ENCODE results near the gene ESYT2.
"Not testable (repeated sequence)": the region's sequence is repeated elsewhere in the genome, so short reads cannot be mapped to it uniquely, and the experiment has no call there.

ESYT2 gene

DNA sequence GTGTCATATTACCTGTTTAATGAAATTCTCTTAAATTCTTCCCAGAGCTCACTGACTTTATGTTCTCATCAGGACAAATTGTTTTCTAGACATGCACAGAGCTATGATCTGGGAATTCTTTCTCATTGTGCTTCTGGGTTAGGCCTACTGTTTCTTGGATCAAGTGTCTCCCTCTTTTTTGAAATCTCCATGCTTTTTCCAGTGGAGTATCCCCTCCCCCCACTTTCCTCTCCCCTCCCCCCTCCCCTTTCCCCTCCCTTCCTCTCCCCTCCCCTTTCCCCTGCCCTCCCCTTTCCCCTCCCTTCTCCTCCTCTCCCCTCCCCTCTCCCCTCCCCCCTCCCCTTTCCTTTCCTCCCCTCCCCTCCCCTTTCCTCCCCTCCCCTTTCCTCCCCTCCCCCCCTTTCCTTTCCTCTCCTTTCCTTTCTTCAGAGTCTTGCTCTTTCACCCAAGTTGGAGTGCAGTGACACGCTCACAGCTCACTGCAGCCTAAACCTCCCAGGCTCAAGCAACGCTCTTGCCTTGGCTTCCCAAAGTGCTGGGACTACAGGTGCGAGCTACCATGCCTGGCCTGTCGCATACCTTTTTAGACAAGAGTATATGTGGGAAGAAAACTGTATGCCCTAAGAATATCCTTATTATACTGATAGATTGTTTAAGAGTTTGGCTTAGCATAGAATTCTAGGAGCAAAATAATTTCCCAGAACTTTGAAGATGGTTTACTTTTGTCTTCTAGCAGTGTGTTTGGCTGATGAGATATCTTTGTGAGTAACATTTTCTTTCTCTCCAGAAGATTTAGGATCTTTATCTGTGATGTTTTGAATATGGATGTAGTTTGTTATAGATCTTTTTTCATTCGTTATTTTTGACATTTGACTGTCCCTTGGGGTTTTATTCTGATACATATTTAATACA is 29.5 kb upstream of the ESYT2 start:
- no peak for DNase-seq (ENCODE audit: low read depth, low spot score)

- DNase-seq (ENCODE audit: low read depth, low spot score), result no peak
These were observed 27.8 kb upstream of the ESYT2 start for GRCh38 chr7:158856883-158857668.

DNA sequence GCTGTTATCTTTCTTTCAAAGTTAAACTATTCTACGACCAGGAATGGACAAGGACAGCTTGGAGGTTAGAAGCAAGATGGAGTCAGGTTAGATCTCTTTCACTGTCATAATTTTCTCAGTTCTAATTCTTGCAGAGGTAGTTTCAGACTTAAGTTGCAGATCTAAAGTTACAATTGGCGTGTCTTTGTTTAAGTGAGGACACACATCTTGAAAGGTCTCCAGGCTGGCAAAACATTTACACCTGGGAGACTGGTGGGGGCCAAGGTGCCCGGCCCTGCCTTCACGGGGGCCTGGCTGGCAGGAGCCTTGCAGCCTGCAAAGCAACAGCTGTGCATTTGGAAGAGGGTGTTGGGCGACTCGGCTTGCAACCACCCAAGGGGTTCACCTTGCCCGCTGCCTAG is 25.4 kb upstream of the ESYT2 start:
- DNase-seq (ENCODE audit: low read depth, low spot score), result no peak

DNA sequence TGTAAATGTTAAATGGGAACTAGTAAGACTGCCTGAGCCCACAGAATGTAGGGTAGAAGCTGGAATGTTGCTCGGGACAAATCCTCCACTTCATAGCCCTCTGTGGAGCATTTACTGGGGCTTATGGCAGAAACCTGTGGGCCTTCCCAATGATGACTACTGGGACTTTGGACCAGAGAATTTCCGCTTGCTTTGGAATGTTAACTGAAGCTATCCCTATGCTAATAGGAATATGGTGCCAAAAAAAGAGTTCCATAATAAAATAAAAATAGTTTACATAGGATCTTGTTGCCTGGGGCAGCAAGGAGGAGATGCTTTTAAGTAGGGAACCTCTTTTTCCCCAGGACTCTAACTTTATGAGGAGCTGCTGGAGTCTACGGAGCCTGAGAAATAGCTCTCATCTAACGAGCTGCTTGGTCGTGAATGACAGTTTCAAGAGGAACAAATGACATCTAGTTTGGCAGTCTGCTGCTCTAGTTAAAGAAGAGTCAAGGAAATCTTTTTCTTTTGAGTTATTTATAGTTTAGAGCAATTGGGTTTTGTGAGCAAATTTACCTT is 21.3 kb upstream of the ESYT2 start:
- DNase-seq (ENCODE audit: low read depth, low spot score), result no peak

- DNase-seq (ENCODE audit: low read depth, low spot score), result no peak
These were observed 20.6 kb upstream of the ESYT2 start for GRCh38 chr7:158849768-158850544.

GRCh38 chr7:158849442-158849767 is 20.1 kb upstream of the ESYT2 start:
- DNase-seq (ENCODE audit: low read depth, low spot score), result no peak

- no peak for DNase-seq (ENCODE audit: low read depth, low spot score)
These were observed 18.1 kb upstream of the ESYT2 start for GRCh38 chr7:158847451-158847866.

GRCh38 chr7:158846304-158846703 is 17.0 kb upstream of the ESYT2 start:
- DNase-seq (ENCODE audit: low read depth, low spot score), result no peak

- no peak for DNase-seq (ENCODE audit: low read depth, low spot score)
These were observed 14.5 kb upstream of the ESYT2 start for GRCh38 chr7:158843771-158844170.

DNA sequence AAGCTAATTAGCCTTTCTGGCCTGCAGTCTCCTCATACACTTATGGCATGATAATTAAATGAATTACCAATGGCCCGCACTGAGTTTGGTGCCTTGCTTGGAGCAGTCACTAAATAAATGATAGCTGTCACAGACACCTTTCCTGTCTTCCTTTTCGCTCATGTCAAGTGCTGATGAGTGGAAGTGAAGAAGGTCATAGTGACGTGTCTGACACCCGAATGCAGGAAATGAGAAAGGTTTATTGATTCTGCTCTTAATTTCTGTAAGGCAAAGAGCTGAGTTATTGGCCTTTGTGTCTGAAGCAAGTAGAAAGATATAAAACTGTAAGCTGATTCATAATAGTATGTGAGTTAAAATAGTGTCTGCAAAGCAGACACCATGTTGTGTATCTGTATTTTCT is 13.2 kb upstream of the ESYT2 start:
- no peak for DNase-seq (ENCODE audit: low read depth, low spot score)

DNA sequence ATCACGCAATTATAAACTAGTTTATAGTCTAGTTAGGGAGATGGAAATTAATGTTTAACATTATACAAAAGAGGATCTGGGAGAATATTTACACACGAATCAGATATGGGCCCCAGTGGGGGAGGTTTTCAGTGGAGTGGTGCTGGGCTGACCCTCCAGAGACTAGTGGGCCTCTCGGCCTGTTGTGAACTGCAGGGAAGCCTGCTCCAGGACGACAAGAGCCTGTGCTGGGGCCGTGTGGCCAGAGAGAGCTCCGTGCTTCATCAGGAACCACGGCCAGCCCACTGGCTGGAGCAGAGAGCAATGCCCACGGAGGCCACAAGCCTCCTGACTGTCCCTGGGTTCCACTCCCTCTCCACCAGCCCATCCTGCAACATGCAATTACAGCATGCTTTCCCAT is 11.3 kb upstream of the ESYT2 start:
- DNase-seq (ENCODE audit: low read depth, low spot score), result no peak

DNA sequence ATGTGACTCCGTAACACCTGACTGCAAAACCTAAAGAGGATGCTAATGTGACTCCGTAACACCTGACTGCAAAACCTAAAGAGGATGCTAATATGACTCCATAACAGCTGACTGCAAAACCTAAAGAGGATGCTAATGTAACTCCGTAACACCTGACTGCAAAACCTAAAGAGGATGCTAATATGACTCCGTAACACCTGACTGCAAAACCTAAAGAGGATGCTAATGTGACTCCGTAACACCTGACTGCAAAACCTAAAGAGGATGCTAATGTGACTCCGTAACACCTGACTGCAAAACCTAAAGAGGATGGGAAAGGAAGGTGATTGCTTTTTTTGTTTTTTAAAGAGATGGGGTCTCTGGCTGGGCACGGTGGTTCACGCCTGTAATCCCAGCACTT is 9.9 kb upstream of the ESYT2 start:
- not testable (repeated sequence) for DNase-seq (ENCODE audit: low read depth, low spot score)

- DNase-seq (ENCODE audit: low read depth, low spot score), result no peak
These were observed 8.7 kb upstream of the ESYT2 start for GRCh38 chr7:158837790-158838637.

- DNase-seq (ENCODE audit: low read depth, low spot score), result no peak
These were observed 7.4 kb upstream of the ESYT2 start for GRCh38 chr7:158836692-158837091.

- DNase-seq (ENCODE audit: low read depth, low spot score), result no peak
These were observed 5.8 kb upstream of the ESYT2 start for GRCh38 chr7:158834878-158835784.

GRCh38 chr7:158832994-158833393 is 3.7 kb upstream of the ESYT2 start:
- no peak for DNase-seq (ENCODE audit: low read depth, low spot score)

DNA sequence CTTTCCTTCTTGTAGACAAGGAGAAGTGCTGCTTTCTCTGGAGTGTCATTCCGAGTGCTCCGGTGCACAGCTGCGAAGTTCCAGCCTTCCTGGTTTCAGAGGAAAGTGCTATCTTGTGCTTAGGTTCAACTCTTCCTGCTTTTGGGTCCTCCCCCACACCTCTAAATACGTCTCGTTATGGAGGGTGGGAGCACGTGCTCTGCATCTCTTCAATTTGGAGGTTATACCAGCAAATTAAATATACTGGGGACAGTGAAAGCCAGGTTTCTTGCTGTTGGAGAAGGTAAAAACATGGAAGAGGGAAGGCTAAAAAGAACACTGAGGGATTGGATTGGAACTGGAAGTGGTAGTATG is 2.4 kb upstream of the ESYT2 start:
- DNase-seq (ENCODE audit: low read depth, low spot score), result no peak

DNA sequence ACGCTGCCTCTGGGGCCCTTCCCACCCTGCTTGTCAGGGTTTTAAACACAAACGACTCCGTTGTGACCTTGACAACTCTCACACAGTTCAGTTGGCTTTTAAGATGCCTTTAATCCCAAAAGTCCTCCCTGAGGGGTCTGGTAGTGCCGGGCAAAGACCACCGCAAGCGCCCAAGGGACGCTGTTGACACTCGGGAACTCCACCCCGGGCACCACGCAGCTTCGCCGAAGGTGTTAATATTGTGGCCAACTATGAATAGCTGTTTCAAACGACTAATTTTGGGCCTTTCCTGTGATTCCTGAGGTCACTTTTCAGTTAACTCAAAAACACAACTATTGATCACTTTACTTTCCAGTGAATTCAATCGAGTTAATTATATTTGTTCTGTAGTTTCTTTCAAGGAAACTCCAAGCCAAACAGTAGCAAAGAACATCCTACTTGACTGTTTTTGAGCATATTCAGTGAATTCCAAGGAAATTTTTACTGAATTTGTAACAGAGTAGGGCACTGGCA is 958 bp upstream of the ESYT2 start:
- no peak for DNase-seq (ENCODE audit: low read depth, low spot score)

DNA sequence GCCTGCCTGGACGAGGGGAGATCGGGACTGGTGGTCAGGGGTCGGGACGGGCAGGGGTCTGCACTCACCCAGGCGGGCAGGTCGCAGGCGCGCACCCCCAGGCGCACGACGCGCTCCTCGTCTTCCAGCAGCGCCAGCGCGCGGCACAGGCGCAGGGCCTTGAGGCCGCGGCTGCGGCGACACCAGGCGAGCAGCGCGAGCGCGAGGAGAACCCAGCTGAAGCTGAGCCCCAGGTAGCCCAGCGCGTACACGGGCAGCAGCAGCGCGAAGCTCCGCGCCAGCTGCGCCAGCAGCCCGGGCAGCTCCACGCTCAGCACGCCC is 328 bp downstream of the ESYT2 start:
- DNase-seq (ENCODE audit: low read depth, low spot score), result no peak

Measured in brain pericyte (primary cell).